Measurements from ENCODE around the gene TSHZ1.

TSHZ1 gene

DNA sequence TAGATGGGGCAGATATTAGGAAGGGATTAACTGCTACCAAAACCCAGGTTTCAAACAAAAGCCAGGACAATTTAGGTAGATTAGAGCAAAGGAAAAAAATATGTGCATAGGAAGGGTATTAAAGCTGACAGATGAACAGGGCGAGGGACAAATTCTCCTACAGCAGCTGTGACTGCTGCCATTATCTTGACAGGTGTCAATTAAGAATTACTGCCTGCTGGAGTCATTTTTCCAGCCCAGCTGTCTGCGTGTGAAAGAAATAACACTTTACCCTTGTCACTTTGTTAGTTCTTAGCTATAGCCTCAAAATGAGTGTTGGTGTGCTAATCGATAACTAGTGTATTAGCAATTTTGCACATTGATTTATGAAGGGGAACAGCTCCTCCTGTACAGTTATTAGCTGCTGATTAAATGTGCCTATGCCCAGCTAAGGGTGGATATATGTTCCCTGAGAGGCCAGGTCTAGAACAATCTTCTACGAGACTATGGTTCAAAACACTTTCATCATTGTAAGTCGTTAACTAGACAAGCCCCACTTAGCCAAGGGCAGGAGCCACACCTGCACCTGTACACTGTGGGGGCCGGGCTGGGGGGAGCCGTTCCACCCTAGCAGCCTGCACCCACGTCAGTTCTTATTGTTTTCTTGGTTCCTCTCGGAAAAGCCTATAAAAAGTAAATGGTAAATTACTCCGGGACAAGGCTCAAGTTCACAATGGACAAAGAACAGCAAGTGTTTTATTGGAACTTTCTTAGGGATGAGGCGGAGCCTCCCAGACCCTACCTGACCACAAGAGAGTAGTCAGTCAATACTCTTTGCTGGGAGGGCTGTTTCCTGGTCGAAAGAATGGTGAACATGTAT, 7.7 kb downstream of the TSHZ1 start:
- no peak for DNase-seq

DNA sequence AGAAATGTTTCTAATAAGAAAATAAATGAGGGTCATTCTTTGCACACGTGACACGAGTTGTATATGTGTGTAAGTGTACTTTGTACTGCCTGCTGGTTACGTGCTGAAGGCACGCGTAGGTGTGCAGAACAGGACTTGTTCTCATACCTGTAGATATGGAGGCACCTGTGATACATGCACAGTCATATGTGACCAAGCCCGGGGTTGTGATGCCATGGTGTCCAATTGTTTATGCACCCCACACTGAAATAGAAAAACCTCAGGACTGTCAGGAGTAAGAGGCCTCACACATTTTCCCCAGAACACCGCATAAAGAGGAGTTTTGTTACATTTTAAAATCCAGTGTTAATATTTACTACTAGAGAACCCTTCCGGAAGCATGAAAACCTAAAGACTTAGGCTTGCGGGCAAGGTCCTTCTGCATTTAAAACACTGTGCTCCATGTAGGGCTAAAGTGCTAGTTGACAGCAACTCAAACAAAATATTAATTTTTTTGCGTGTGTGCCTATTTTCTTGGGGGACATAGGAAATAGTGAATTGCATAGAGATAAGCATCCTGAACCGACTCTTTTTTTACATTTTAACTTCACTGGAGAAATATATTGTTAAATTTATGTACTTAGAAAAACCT, 9.3 kb downstream of the TSHZ1 start:
- DNase-seq = peak in 1 of 51 donors; percentile 24

DNA sequence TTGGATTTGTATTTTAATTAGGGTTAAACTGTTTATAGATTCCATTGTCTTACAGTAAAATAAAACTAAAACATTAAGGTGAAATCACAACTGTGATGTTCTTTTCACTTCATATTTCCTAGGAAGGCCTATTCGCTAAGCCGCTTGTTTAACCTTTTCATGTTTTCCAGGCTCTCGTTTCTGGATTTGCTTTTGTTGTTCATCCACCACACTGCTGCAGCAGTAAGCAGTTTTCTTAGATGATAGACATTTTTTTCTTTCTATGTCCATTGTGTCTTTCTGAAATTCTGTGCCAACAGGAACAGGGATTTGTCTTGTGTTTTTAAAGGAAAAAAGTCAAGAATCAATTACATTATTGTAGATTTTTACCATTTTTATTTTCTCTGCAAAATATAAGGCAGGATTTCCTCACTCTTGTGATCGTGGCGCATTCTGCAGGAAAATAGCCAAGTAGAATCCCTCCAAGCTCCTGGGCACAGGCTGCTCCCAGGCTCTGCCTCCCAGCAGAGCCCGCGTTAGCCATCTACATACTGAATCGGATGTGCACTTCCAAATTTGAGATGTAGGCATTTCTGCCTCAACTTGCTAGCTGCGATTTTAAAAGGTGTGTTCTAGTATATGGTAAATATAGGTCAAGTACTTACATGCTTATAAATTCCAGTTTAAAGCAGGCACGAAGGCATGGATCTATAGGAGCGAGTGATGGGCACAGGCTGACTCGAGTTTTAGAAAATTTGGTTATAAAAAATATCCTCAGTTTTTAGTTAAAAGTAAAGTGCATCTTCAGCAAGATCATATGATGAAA, 10.2 kb downstream of the TSHZ1 start:
- DNase-seq = peak in 6 of 51 donors; percentile 19 to 47 (median 30)

DNA sequence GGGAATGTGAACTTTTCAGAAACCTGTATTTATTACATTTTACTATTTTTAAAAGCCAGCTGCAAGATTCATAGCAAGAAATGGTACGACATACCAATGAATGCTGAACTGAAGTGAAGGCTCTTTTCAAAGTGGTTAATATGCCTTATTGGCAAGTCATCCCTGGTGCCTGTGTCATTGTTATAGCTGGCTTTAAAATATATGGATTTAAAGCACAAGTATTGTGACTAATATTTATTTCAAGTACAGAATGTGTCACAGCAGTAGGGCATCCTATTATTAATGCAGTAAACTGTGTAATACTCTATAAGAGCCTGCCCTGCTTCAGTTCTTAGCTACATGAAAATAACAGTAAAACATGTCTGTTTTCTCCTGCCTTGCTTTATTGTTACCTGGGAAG, 10.8 kb downstream of the TSHZ1 start:
- DNase-seq = no peak

GRCh38 chr18:75221897-75222296, 11.3 kb downstream of the TSHZ1 start:
- DNase-seq = no peak

GRCh38 chr18:75222407-75222806, 11.8 kb downstream of the TSHZ1 start:
- no peak for DNase-seq

GRCh38 chr18:75223687-75224347, 13.2 kb downstream of the TSHZ1 start:
- no peak for DNase-seq

- no peak for DNase-seq
Measured at GRCh38 chr18:75226286-75226955, 15.8 kb downstream of the TSHZ1 start.

- DNase-seq = no peak
Measured at GRCh38 chr18:75226956-75227316, 16.3 kb downstream of the TSHZ1 start.

- DNase-seq = no peak
Measured at GRCh38 chr18:75227535-75228296, 17.1 kb downstream of the TSHZ1 start.

GRCh38 chr18:75228967-75229366, 18.4 kb downstream of the TSHZ1 start:
- DNase-seq = no peak

GRCh38 chr18:75229437-75229836, 18.8 kb downstream of the TSHZ1 start:
- DNase-seq = no peak

- DNase-seq = no peak
Measured at GRCh38 chr18:75230163-75231052, 19.8 kb downstream of the TSHZ1 start.

DNA sequence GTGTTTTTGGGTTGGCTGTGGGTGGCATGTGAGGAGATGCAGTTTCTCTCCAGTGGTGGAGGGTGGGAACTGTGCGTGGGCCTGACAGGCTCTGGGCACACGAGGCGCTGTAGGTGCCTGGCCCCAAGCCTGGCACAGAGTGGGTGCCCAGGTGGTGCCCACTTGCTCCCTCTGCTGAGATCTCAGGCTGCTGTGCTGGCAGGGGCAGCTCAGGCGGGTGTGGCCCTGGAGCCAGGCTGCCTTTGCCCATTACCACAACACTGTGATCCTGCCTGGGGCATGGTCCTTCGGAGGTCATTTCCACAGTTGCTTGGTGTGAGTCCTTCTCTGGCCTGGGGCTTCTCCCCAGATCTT, 20.4 kb downstream of the TSHZ1 start:
- no peak for DNase-seq

DNA sequence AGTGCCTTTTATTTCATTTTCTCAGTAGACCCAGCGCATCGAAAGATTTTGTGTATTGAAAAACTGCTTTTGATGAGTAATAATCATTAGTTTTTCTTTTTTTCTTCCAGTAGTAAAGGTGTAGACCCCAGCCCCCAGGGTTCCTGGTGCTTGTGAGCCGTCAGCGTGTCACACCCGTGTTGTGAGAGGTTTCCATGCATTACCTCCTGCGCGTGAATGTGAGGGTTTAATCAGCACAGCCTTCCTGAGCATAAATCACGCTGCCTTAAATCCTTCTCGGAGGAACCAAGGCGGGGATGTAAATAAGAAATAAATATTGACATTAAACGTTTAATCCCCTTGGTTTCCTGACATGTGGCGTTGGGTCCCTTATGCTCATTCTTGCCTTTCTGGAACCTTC, 24.3 kb downstream of the TSHZ1 start:
- no peak for DNase-seq

GRCh38 chr18:75235896-75236295, 25.3 kb downstream of the TSHZ1 start:
- no peak for DNase-seq

DNA sequence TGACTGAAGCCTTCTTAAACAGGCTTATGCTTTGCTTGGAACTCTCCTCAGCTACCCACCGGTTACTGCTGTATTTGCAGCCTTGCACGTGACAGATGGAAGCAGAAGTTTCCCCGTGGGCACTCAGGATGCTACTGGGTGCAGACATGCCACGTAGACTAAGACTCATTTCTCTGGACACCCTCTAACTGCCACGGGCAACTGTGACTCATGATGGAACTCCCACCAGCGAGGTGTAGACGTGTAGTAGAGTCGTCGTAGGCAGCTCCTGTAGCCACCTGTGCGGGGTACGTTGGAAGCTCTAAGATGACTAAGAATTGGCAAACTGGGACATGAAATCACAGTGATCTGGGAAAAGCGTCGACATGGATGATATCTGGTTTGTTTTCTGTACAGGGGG, 27.5 kb downstream of the TSHZ1 start:
- peak in 2 of 51 donors; percentile 18 to 56 for DNase-seq

DNA sequence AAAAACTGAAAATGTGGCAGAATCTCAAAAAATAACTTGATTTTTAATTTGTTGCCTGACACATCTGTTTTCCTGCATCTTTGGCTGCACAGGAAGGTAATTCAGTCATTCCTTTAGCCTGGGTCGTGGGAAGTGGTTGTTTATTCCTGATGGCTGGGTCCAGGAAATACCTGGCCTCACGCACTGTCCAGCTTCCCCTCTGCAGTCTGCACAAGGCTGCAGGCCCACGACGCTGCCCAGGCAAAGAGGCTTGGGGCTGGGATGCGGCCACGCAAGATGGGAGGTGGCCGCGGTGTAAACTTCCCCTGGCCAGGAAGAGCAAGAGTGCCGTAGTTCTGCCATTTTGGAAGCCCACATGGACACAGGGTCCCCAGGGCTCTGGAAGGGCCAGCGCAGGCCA, 28.2 kb downstream of the TSHZ1 start:
- no peak for DNase-seq

DNA sequence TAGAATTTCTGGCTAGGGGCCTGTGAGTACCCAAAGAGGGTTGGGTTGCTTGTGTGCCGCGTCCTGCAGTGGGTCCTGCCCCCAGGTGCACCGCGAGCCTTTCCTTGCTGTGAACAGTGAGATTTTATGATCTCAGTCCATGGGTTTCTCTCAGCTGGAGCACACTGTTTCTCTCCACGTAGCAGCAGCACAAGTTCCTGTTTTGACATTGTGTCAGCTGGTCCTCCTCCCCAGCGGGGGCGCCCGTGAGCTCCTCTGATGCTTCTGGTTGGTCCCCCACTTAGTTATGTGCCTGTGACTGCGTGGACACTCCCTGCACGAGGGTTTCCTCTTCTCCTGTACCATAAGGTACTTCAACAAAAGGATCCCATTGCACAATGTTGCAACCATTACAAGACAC, 29.8 kb downstream of the TSHZ1 start:
- DNase-seq = no peak

Measured in hypothalamus (tissue), 51 donors.